ENCODE data around the gene PTPN1. TPM values are rescaled to one million over a fixed set of nuclear protein-coding genes. Genes with fewer than 3 reads are reported as not detected.
"Not testable (repeated sequence)": the region's sequence is repeated elsewhere in the genome, so short reads cannot be mapped to it uniquely, and the experiment has no call there.

PTPN1 gene
- total RNA-seq = 23.3 TPM
- long read RNA-seq, full-length matches to known transcripts = 2 of 4 reads
- long read RNA-seq, partial matches to known transcripts = 2 of 4 reads
- long read RNA-seq, other reads (novel, unspliced or antisense) = 0 of 4 reads

DNA sequence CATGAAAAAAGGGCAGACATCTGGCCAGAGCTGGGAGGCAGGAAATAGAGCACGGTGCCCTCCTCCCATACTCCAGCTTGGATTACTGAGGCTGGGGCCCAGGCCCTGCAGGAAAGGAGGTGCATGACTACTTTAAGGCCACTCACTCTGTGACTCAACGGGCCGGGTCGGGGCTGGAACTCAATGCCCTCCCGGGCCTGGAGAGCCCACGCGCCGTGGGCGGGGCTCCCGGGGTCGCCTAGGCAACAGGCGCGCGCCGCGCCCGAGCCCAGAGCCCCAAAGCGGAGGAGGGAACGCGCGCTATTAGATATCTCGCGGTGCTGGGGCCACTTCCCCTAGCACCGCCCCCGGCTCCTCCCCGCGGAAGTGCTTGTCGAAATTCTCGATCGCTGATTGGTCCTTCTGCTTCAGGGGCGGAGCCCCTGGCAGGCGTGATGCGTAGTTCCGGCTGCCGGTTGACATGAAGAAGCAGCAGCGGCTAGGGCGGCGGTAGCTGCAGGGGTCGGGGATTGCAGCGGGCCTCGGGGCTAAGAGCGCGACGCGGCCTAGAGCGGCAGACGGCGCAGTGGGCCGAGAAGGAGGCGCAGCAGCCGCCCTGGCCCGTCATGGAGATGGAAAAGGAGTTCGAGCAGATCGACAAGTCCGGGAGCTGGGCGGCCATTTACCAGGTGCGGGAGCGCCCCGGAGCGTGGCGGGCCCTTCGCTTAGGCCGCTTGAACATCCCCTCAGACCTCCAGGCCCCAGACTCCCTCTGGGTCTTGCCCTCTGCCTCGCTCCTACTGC, at the start of gene PTPN1:
TSS of gene PTPN1 (plus strand) at position 461 of the 783 bp plus-strand sequence. CDS start at position 606, 145 bp downstream.
- DNase-seq (ENCODE audit: missing footprints) (peak; percentile 99), ATAC-seq (peak; percentile 99)
- intact Hi-C loops (cut with DNase I) = loop anchor here (2.0 to 10.0 kb wide), 2 partner anchors 67 to 235 kb away; no protein-coding TSS in a partner anchor

DNA sequence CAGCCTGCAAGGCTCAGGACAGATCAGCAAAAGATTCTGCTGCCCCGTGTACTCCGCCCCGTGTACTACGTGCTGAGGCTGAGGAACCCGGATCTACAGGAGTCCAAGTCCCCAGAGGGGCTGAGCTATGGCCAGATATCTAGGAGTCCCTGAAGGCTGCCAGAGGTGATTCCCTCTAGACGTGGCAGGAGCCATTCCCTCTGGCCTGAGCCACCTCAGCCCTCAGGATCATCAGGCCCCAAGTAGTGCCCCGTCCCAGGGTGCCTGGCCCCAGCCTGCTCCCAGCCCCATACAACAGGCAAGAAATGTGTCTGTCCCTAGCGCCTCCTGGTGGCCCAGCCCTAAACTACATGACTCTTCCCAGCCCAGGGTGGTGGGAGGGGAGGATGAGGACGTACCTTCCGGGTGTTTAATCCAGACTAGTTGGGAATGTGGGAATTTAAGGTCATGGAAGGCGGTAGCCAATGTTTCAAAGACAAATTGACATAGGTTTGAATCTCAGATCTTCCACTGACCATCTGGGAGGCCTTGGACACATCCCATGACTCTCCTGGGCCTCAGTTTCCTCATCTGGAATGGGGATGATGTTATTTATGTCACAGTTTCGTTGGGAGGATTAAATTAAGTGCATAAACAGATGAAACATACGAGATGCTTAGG, 49.4 kb upstream of the PTPN1 start:
- DNase-seq (ENCODE audit: missing footprints) (peak; percentile 94), ATAC-seq (peak; percentile 93)
- intact Hi-C loops (cut with DNase I) = loop anchor here (1.0 to 5.0 kb wide), 4 partner anchors 60 to 270 kb away; partner anchors contain the start of gene CEBPB

DNA sequence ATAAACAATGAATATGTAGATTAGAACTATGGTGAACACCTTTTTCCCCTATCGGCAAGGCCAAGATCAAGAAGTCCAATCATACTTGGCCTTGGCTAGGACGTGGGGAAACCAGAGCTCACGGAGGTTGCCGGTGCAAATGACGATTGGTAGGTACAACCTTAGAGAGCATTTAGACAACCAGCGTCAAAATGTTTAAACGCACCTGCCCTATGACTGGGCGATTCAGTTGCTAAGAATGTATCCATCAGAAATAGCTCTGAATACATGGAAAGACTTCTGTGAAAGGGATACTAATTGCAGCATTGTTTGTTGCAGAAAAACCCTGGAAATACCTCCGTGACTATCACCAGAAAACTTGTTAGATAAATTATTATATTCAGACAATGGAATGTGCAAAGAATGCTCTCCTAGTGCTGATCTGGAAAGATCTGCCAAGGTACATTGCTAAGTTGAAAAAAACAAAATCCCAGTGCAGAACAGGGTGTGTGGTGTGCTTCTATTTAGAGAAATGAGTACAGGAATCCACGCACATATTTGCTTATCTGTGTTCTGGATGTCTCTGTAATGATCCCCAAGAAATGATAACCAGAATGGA, 48.0 kb upstream of the PTPN1 start:
- ATAC-seq (no peak), DNase-seq (ENCODE audit: missing footprints) (no peak)
- intact Hi-C loops (cut with DNase I) = loop anchor here (5.0 kb wide), 2 partner anchors 85 to 180 kb away; no protein-coding TSS in a partner anchor

DNA sequence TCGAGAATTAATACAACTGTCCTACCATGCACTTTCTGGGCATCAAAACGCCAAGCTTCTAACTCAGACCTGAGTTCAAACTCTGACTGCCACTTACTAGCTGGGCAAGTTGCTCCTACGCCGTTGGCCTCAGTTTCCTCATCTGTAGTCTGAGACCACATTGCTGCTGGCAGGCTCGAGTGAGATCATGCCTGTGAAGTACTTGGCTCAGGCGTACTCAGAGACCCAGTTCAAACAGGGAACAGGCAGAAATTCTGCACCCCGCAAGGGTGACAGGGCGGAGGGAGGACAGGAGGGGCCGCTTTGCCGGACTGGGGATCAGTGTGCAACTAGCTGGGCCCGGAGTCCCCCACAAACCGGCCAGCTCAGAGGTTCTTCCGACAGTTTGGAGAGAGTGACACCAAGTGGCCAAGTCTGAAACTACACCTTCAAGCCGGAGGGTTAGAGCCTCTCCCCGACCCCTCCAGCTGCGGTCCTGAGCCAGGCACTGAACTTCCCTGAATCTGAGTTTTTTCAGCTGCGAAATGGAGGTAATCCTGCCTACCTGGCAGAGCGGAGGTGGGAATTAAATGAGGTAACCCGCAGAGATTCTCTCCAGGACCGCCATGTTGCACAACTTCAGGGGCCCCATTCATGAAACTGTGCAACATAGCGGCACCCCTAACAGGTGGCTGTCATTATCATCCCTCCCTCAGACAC, 46.0 kb upstream of the PTPN1 start:
- peak; percentile 77 for ATAC-seq
- intact Hi-C loops (cut with DNase I) = loop anchor here (5.0 kb wide), 2 partner anchors 87 to 182 kb away; no protein-coding TSS in a partner anchor

DNA sequence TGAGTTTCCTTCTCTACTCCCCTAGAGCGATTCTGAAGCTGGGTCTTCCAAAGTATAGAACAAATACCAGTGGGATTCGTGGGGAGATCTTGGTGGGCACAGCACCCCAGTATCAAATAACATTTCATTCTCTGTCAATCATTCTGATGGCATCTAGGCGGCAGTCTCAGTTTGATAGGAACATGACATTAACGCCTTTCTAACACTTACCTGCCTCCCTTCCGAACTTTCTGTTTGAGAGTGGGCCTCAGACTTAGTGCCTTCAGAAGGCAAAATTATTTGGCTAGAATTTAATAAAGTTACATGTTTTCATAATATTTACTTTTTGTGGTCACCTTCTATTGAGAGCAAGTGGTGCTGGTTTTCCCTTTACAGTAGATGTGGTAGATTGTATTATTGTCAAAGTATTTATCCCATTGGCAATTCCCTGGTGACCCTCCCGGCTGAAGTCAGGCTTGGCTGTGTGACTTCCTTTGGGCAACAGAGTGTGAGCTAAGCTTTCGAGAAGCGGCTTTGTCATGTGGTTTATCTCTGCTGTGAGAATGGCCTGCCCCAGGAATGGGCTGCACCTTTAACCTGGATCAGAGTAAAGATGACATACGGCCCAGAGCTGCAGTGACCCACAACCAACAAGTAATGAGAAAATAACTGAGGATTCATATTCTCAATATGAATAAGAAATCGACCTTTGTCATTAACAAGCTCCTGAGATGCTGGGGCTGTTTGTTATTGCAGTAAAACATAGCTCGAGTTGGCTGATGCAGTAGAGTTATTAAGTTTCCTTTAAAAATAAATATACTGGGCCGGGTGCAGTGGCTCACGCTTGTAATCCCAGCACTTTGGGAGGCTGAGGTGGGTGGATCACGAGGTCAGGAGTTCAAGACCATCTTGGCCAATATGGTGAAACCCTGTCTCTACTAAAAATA, 45.2 kb upstream of the PTPN1 start:
- intact Hi-C loops (cut with DNase I) = loop anchor here (5.0 kb wide), 2 partner anchors 88 to 183 kb away; no protein-coding TSS in a partner anchor
- no peak for DNase-seq (ENCODE audit: missing footprints)
- ATAC-seq = no peak

More for the DNA sequence above, 46.0 kb upstream of the PTPN1 start:
- DNase-seq (ENCODE audit: missing footprints) = peak; percentile 73

DNA sequence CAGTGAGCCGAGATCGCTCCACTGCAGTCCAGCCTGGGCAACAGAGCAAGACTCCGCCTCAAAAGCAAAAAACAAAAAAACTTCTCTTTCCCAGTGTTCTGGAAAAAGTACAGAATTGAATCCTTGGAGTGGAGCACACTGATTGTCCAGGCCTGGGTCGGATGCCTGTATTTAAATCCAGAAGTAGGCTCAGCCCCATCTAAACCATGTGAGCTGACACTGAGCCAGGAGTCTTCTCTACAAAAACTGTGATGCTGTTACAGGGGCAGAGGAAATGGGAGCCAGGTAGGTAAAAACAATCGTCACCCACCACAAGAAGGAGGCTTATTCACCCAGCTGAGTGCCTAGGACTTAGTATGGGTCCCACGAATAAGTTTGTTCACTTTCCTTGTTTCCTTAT, 43.0 kb upstream of the PTPN1 start:
- intact Hi-C loops (cut with DNase I) = no loop called here
- DNase-seq (ENCODE audit: missing footprints) = no peak

DNA sequence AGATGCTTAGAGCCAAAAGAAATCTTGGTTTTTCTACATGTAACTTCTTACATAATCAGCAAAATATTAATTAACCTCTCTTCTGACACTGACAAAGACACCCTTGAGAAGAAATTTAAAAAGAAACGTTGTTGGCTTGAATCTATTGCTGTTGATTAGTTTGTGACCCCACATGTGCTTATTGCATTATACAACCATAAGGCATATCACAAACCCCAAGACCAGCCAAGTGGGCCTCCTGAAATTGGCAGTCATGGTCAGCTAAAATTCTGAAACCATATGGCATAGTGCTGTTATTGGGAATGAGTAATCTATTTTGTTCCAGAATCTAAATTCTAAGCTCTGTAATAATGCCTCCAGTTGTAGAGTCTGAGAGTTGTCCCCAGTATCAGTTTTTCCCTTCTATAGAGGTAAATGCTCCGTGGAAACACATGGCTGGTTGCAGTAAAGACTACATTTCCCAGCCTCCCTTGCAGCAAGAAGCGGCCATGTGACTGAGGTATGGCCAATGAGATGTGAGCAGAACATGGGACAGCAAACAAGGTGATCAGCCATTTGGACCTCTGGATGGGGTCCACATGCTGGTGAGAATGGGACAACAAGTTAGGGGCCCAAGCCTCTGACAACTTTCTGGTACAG, 42.3 kb upstream of the PTPN1 start:
- DNase-seq (ENCODE audit: missing footprints) = no peak
- intact Hi-C loops (cut with DNase I) = no loop called here
- no peak for ATAC-seq

More for the DNA sequence above, 43.0 kb upstream of the PTPN1 start:
- ATAC-seq = no peak

DNA sequence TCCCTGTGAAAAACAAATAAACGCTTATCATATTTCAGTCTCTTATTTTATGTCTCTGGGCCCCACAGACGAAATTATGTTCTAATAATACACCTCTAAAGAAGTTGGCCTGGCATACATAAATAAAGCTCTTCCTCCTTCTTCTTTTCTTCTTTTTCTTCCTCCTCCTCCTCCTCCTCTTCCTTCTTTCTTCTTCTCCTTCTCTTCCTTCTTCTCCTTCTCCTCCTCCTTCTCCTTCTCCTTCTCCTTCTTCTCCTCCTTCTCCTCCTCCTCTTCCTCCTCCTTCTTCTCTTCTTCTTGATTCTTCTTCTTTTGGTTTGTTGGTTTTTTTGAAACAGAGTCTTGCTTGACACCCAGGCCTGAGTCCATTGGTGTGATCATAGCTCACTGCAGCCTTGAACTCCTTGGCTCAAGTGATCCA, 41.8 kb upstream of the PTPN1 start:
- ATAC-seq (no peak), DNase-seq (ENCODE audit: missing footprints) (no peak)
- intact Hi-C loops (cut with DNase I) = no loop called here

DNA sequence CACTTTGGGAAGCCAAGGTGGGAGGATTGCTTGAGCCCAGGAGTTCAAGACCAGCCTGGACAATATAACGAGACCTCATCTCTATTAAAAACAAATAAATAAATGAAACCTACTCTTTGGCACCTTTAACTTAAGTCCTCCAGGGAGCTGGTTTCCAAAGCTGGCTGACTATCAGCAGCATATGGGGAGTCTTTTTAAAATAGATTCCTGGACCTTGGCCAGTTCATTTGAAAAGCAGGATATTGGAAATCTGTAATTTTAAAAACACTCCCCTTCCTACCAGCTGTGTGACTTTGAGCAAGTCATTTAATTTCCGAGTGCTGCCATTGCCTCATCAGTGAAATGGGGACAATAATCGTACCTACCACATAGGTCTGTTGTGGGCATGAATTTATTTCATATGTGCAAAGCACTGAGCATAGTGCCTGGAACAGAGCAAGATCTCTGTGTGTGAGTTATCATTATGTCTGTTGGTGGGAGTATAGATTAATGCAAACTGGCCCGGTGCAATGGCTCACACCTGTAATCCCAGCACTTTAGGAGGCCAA, 40.9 kb upstream of the PTPN1 start:
- intact Hi-C loops (cut with DNase I) = no loop called here
- ATAC-seq (no peak), DNase-seq (ENCODE audit: missing footprints) (no peak)

DNA sequence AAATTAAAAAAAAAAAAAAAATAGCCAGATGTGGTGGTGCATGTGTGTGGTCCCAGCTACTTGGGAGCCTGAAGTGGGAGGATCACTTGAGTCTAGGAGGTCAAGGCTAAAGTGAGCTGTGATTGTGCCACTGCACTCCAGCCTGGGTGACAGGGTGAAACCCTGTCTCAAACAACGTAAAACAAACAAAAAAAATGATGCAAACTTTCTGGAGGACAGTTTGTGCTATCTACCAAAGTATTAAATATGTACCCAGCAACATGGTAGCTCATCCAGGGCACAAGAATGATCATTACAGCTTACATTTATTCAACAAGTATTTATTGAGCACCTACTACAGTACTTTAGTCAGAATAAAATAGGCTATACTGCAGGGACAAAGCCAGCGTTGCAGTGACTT, 40.4 kb upstream of the PTPN1 start:
- no peak for DNase-seq (ENCODE audit: missing footprints)
- ATAC-seq = no peak
- intact Hi-C loops (cut with DNase I) = no loop called here

DNA sequence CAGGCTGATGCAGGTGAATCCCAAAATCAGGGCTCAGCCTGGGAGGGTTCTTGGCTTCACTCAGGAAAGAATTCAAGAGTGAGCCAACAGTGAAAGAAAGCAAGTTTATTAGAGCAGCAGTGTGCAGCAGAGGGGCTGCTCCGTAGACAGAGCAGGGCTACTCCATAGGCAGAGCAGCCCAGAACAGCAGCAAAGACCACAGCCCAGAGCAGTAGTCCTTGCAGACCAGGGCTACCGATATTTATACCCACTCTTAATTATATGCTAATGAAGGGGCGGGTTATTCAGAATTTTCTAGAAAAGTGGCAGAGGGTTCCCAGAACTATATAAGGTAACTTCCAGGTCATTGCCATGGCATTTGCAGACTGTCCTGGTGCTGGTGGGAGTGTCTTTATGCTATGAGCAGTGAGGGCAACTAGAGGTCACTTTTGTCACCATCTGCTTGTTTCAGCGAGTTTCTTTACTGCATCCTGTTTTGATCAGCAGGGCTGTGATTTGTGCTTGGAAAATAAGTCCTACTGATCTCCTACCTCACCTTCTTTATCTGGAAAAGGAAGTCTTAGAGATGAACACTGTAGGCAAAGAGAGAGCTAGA, 39.8 kb upstream of the PTPN1 start:
- intact Hi-C loops (cut with DNase I) = no loop called here
- DNase-seq (ENCODE audit: missing footprints) (no peak), ATAC-seq (no peak)

DNA sequence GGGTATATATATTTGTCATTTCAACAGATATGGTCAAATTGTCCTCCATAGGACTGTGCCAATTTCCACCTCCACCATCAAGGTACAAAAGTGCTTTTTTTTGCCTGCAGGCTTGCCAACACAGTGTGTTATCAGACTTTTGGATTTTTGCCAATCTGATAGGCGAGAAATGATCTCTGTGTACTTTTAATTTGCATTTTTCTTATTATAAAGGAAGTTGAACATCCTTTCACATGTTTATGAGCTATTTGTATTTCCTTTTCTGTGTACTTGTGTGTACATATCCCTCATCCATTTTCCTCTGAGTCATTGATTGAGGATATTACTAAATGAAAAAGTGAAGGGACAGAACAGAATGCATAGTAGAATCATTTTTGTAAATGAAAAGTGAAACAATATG, 39.0 kb upstream of the PTPN1 start:
- DNase-seq (ENCODE audit: missing footprints) (no peak), ATAC-seq (no peak)
- intact Hi-C loops (cut with DNase I) = no loop called here

DNA sequence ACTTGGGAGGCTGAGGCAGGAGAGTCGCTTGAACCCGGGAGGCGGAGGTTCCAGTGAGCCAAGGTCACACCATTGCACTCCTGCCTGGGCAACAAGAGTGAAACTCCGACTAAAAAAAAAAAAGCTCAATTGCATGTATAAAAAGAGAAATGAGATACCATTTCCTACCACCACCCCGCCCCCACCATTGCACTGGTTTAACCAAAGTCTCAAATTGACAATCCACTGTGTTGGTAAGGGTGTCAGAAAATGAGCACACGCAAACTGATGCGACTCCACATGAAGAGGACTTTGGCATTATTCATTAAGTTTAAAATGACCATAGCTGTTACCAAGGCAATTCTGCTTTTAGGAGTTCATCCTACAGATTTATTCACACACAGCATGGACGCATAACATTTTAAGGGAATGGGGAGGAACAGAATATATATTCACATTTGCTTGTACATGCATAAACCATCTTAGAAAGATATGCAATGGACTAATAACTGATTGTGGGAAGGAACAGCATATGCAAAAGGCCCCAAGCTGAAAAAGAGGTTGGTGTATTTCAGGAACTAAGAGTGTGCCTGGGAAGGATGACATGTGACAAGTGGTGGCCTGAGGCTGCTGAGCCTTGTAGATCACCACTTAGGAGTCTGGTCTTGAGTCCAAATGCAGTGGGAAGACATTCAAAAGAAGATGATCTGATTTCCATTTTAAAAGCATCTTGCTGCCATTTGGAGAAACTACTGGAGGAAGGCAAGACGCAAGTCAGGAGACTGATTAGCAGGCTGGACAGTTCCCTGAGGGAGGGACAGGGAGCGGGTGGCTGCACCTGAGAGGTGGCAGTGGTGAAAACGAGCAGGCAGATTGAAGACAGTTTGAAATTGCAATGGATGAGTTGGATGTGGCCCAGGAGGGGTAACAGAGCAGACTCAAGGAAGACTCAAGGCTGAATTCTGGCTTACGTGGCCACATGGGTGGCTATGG, 37.2 kb upstream of the PTPN1 start:
- ATAC-seq (no peak), DNase-seq (ENCODE audit: missing footprints) (no peak)
- intact Hi-C loops (cut with DNase I) = no loop called here

DNA sequence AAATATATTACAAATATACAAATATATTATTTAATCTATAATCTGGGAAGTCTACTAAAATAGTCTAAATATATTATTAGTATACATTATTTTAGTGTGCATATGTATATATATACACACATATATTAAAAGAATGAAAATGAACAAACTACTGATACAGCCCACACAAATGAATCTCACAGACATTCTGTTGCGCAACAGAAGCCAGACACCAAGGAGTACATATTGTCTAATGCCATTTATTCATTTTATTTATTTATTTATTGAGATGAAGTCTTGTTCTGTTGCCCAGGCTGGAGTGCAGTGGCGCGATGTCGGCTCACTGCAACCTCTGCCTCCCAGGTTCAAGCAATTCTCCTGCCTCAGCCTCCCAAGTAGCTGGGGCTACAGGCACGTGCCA, 35.8 kb upstream of the PTPN1 start:
- DNase-seq (ENCODE audit: missing footprints); intact Hi-C loops (cut with DNase I); ATAC-seq: not testable (repeated sequence)

DNA sequence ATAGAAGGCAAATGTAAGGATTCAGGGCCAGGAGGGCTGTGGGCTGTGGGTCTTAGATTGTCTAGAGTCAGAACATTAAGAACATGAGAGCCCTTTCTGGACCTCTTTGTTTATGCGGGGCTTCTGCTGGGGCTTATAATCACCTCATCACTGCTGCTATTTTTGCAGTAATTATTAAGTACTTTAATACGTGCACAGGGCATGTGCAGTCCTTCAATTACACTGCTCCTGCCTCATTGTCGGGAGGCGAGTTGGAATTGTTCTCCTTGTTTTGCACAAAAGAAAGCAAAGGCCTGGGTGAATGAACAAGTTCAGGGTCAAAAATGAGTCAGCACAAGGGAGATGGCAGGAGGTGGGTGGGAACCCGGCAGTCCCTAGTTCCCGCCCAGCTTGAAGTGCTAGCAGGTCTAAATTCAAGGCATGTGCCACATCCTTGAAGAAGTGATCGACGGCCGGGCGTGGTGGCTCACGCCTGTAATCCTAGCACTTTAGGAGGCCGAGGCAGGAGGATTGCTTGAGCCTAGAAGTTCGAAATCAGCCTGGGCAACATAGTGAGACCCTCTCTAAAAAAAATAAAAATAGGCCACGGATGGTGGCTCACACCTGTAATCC, 34.4 kb upstream of the PTPN1 start:
- intact Hi-C loops (cut with DNase I) = loop anchor here (5.0 kb wide), 1 partner anchor 102 kb away; no protein-coding TSS in a partner anchor
- DNase-seq (ENCODE audit: missing footprints) (no peak), ATAC-seq (no peak)
